SK-N-SH (cell line): ENCODE data around the gene CERS6. TPM values are rescaled to one million over a fixed set of nuclear protein-coding genes. Genes with fewer than 3 reads are reported as not detected.

Source experiments
- CTCF ChIA-PET: fragments of 300-600, 350-600 bp; formaldehyde crosslinking; extraction: SDS; loops from one replicate; lab custom pipeline; 2021; lab: Yijun Ruan, JAX
- POLR2A ChIA-PET: fragments of 350-600 bp; sonication (Branson Sonifier 250); formaldehyde crosslinking; extraction: SDS; loops from one replicate; lab custom pipeline; 2020; ENCODE audit warnings: antibody characterized with exemption, inconsistent platforms; lab: Yijun Ruan, JAX
- DNase-seq: peaks from one replicate; pipeline ENCODE4 v3.0.0; 2012
- H2AFZ ChIP-seq: fragments of 200-600 bp; sonication (generic); 2 replicates; pipeline ENCODE4 v1.8.1; 2016; ENCODE audit warnings: antibody characterized with exemption, mild to moderate bottlenecking, low read depth
- H3F3A ChIP-seq: fragments of 200-600 bp; sonication (generic); replicated peaks from 2 replicates; pipeline ENCODE3; 2016; ENCODE audit warnings: antibody characterized with exemption, mild to moderate bottlenecking; ENCODE audit not compliant: insufficient read depth
- H3K27ac ChIP-seq, 2 experiments: fragments of 200-500 bp in 1 of 2; fragments of 200-600 bp in 1 of 2; sonication (Bioruptor generic) in 1 of 2; sonication (generic), shearing (Covaris generic) in 1 of 2; 2 replicates each; pipeline versions ENCODE4 v1.5.1 to v1.6.1; 2014 to 2016; ENCODE audit warnings: low read depth in 2 of 2, inconsistent platforms in 1 of 2, low read length in 1 of 2, mild to moderate bottlenecking in 1 of 2, mixed read lengths in 1 of 2
- H3K27me3 ChIP-seq: fragments of 200-600 bp; sonication (generic), shearing (Covaris generic); 2 replicates; pipeline ENCODE4 v1.6.1; 2016; ENCODE audit warnings: mixed run types; ENCODE audit not compliant: insufficient read depth
- H3K36me3 ChIP-seq, 2 experiments: fragments of 200-500 bp in 1 of 2; fragments of 200-600 bp in 1 of 2; sonication (Bioruptor generic) in 1 of 2; sonication (generic) in 1 of 2; replicated peaks in 1 of 2; 2 replicates each; pipeline versions ENCODE3 to v1.5.1; 2014 to 2016; ENCODE audit warnings: low read length in 1 of 2, mild to moderate bottlenecking in 1 of 2; ENCODE audit not compliant: insufficient read depth in 2 of 2, control insufficient read depth in 1 of 2
- H3K4me1 ChIP-seq, 2 experiments: fragments of 200-500 bp in 1 of 2; fragments of 200-600 bp in 1 of 2; sonication (Bioruptor generic) in 1 of 2; sonication (generic), shearing (Covaris generic) in 1 of 2; 2 replicates each; pipeline versions ENCODE4 v1.5.1 to v1.6.1; 2014 to 2016; ENCODE audit warnings: low read depth in 1 of 2, low read length in 1 of 2, mixed run types in 1 of 2; ENCODE audit not compliant: insufficient read depth in 2 of 2, control insufficient read depth in 1 of 2
- H3K4me2 ChIP-seq: fragments of 200-600 bp; sonication (generic), shearing (Covaris generic); 2 replicates; pipeline ENCODE4 v1.6.1; 2017; ENCODE audit warnings: mixed run types
- H3K4me3 ChIP-seq, 2 experiments: fragments of 200-500 bp in 1 of 2; fragments of 200-600 bp in 1 of 2; sonication (Bioruptor generic) in 1 of 2; sonication (generic), shearing (Covaris generic) in 1 of 2; 2 replicates each; pipeline versions ENCODE4 v1.5.1 to v1.8.1; 2014 to 2016; ENCODE audit warnings: low read depth in 2 of 2, inconsistent platforms in 1 of 2, low read length in 1 of 2, mild to moderate bottlenecking in 1 of 2, mixed read lengths in 1 of 2, moderate library complexity in 1 of 2
- H3K79me2 ChIP-seq: fragments of 200-600 bp; sonication (generic); 2 replicates; pipeline ENCODE4 v1.8.1; 2017; ENCODE audit warnings: mild to moderate bottlenecking; ENCODE audit not compliant: insufficient read depth
- H3K9ac ChIP-seq: fragments of 200-600 bp; sonication (generic); 2 replicates; pipeline ENCODE4 v1.6.1; 2017; ENCODE audit warnings: mixed run types
- H3K9me2 ChIP-seq: fragments of 200-600 bp; sonication (generic); 2 replicates; pipeline ENCODE4 v1.6.1; 2017; ENCODE audit warnings: mixed run types
- H3K9me3 ChIP-seq: fragments of 200-600 bp; sonication (generic); 2 replicates; pipeline ENCODE4 v1.6.1; 2017; ENCODE audit warnings: mixed run types, mild to moderate bottlenecking, moderate library complexity
- H4K20me1 ChIP-seq: fragments of 200-600 bp; sonication (generic); 2 replicates; pipeline ENCODE4 v1.6.1; 2017; ENCODE audit warnings: mild to moderate bottlenecking, mixed run types; ENCODE audit not compliant: insufficient read depth
- CHD2 ChIP-seq: fragments of 150-350 bp; IDR thresholded peaks from 2 replicates; pipeline ENCODE4 v1.6.1; 2018; ENCODE audit warnings: low read length; ENCODE audit not compliant: partially characterized antibody
- ELF1 ChIP-seq: IDR thresholded peaks from 2 replicates; pipeline ENCODE4 v1.4.0; 2012
- FOSL2 ChIP-seq: IDR thresholded peaks from 2 replicates; pipeline ENCODE4 v1.4.0; 2012; ENCODE audit warnings: low read depth, mild to moderate bottlenecking, moderate library complexity, borderline replicate concordance
- JUND ChIP-seq: IDR thresholded peaks from 2 replicates; pipeline ENCODE4 v1.4.0; 2012
- NFIC ChIP-seq: IDR thresholded peaks from 2 replicates; pipeline ENCODE4 v1.4.0; 2012; ENCODE audit warnings: borderline replicate concordance
- NRF1 ChIP-seq: IDR thresholded peaks from 2 replicates; pipeline ENCODE4 v1.6.1; 2012; ENCODE audit warnings: low read depth, mild to moderate bottlenecking, low read length
- RCOR1 ChIP-seq: fragments of 150-350 bp; IDR thresholded peaks from 2 replicates; pipeline ENCODE4 v1.6.1; 2017; ENCODE audit warnings: antibody characterized with exemption, low read length
- TCF12 ChIP-seq: IDR thresholded peaks from 2 replicates; pipeline ENCODE4 v1.4.0; 2012
- TEAD4 ChIP-seq: IDR thresholded peaks from 2 replicates; pipeline ENCODE4 v1.4.0; 2012; ENCODE audit warnings: mild to moderate bottlenecking, borderline replicate concordance; ENCODE audit not compliant: insufficient read depth
- YY1 ChIP-seq: IDR thresholded peaks from 2 replicates; pipeline ENCODE4 v1.4.0; 2012; ENCODE audit warnings: low read depth, mild to moderate bottlenecking
- WGBS: methylation state at CpG from one replicate; pipeline ENCODE4 v1.1.6; 2017; ENCODE audit warnings: low lambda C conversion rate; 5-methylcytosine and 5-hydroxymethylcytosine counted together
- polyA plus RNA-seq, 3 experiments: library from polyadenylated mRNA; depleted of rRNA; stranded (reverse); fragments of >200 nt; gene quantifications; 2 replicates each; pipeline ENCODE4 v1.2.3, GENCODE V29; 2012
- TF ChIP-seq, protein P1 (sequence below): fragments of 150-350 bp; IDR thresholded peaks from 2 replicates; pipeline ENCODE4 v1.6.1; 2016; ENCODE audit warnings: mild to moderate bottlenecking, low read depth, low read length
- TF ChIP-seq, protein P2 (sequence below): fragments of 150-350 bp; IDR thresholded peaks from 2 replicates; pipeline ENCODE4 v1.6.1; 2017; ENCODE audit warnings: antibody characterized with exemption, low read length, low read depth, borderline replicate concordance
- TF ChIP-seq, protein P3 (sequence below): IDR thresholded peaks from 2 replicates; pipeline ENCODE4; 2012
- TF ChIP-seq, protein P4 (sequence below): IDR thresholded peaks from 2 replicates; pipeline ENCODE4 v1.4.0; 2012; ENCODE audit warnings: low read depth
- TF ChIP-seq, protein P5 (sequence below): IDR thresholded peaks from 2 replicates; pipeline ENCODE4 v1.6.1; 2012; ENCODE audit warnings: mild to moderate bottlenecking, low read depth, low read length, moderate library complexity
- TF ChIP-seq, protein P6 (sequence below): IDR thresholded peaks from 2 replicates; pipeline ENCODE4 v1.4.0; 2012; ENCODE audit warnings: low read depth, borderline replicate concordance

Gene CERS6
- polyA plus RNA-seq, 1 of the 3 experiments (the other 2 are of a cell fraction), result 1.8 TPM

DNA sequence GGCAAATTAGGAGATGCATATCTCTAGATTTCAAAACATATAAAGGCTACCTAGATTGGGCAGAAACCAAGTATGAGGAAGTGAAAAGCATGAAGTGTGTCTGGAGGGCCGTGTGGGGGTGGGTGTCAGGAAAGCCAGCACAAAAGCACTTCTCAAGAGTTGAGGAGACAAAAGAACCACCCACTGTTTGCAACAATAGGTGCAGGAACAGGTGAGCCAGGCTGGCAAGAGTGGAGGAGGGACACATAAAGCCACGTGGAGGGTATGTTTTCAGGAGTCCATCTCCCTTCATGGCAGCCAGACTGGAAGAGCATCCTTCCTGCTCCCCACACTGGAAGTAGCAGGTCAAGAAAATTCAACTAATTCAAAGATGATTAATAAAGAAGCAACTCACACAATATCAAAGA, 96.4 kb downstream of the CERS6 start (continued):
- TF ChIP-seq, protein P1, sequence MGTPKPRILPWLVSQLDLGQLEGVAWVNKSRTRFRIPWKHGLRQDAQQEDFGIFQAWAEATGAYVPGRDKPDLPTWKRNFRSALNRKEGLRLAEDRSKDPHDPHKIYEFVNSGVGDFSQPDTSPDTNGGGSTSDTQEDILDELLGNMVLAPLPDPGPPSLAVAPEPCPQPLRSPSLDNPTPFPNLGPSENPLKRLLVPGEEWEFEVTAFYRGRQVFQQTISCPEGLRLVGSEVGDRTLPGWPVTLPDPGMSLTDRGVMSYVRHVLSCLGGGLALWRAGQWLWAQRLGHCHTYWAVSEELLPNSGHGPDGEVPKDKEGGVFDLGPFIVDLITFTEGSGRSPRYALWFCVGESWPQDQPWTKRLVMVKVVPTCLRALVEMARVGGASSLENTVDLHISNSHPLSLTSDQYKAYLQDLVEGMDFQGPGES, result no peak
- TF ChIP-seq TCF12, result no peak
- TF ChIP-seq JUND, result no peak
- TF ChIP-seq CHD2, result no peak
- TF ChIP-seq, protein P2, sequence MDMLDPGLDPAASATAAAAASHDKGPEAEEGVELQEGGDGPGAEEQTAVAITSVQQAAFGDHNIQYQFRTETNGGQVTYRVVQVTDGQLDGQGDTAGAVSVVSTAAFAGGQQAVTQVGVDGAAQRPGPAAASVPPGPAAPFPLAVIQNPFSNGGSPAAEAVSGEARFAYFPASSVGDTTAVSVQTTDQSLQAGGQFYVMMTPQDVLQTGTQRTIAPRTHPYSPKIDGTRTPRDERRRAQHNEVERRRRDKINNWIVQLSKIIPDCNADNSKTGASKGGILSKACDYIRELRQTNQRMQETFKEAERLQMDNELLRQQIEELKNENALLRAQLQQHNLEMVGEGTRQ, result no peak
- TF ChIP-seq NFIC, result no peak
- TF ChIP-seq, all 33 proteins: peak for 0

DNA sequence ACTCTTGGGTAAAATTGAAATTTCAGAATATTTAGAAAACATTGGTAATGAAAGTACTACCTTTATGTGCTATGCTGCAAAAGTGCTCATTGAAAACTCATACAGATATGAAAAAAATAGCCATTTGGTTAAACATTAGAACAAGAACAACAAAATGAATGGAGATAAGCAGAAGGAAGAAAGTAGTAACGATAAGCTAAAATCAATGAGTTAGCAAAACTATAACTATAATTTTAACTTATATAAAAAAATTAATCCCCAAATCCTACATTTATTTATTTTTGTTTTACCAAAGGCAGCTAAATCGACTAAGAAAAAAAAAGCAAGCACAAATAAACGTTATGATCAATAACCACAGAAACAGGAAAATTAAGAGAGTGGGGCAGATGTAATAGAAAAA, 99.2 kb downstream of the CERS6 start:
- Histone ChIP-seq H3K9me3 (no peaks in the 10 kb centered on the region), H4K20me1 (no peaks in the 10 kb centered on the region), H3F3A (no peaks in the 10 kb centered on the region), H3K27ac (no peak overlapping the region), H3K27me3 (no peaks in the 10 kb centered on the region), H3K4me3 (no peak overlapping the region), H3K36me3 (no peaks in the 10 kb centered on the region), H3K9me2 (no peaks in the 10 kb centered on the region), H3K4me2 (no peak overlapping the region)
- 89% methylated on average over 3 of the region's 3 CpGs for WGBS
- POLR2A ChIA-PET, result no interaction called here
- TF ChIP-seq, protein P3, sequence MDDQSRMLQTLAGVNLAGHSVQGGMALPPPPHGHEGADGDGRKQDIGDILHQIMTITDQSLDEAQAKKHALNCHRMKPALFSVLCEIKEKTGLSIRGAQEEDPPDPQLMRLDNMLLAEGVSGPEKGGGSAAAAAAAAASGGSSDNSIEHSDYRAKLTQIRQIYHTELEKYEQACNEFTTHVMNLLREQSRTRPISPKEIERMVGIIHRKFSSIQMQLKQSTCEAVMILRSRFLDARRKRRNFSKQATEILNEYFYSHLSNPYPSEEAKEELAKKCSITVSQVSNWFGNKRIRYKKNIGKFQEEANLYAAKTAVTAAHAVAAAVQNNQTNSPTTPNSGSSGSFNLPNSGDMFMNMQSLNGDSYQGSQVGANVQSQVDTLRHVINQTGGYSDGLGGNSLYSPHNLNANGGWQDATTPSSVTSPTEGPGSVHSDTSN, result no peak
- TF ChIP-seq, all 33 proteins: peak for 0
- Histone ChIP-seq H3K9ac (no peak overlapping the region), H2AFZ (no peak overlapping the region), H3K4me1 (no peaks in the 10 kb centered on the region), H3K79me2 (no peaks in the 10 kb centered on the region)
- DNase-seq, result no peak
- CTCF ChIA-PET, result interaction anchor here (0.7 kb wide), 1 partner anchor 121 kb away, joined by 3 read pairs; no protein-coding TSS in a partner anchor

DNA sequence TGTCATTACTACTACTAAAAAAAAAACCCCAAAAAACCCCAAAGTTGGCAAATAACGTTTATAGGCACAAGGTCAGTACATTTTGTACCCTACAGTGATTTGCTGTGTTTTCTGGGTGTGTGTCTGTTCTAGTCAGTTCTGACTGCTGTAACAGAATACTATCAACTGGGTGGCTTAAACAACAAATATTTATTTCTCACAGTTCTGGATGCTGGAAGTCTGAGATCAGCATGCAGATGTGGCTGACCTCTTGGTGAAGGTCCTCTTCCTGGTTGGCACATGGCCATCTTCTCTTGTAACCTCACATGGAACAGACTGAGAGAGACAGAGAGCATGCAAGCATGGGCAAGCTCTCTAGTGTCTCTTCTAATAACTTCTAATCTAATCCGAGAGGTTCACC, 103.1 kb downstream of the CERS6 start:
- WGBS, result 92% methylated on average over 2 of the region's 2 CpGs
- Histone ChIP-seq H3K36me3 (peaks cover 0 to 8% of the 10 kb centered on the region in 2 experiments), H2AFZ (no peak overlapping the region), H3K9ac (no peak overlapping the region), H4K20me1 (no peaks in the 10 kb centered on the region), H3F3A (no peaks in the 10 kb centered on the region), H3K4me1 (no peaks in the 10 kb centered on the region), H3K4me2 (no peak overlapping the region), H3K79me2 (no peaks in the 10 kb centered on the region), H3K4me3 (no peak overlapping the region), H3K27me3 (no peaks in the 10 kb centered on the region), H3K27ac (no peak overlapping the region)
- DNase-seq, result no peak
- POLR2A ChIA-PET, result no interaction called here
- CTCF ChIA-PET, result no interaction called here
- no peak for TF ChIP-seq JUND
- no peak for TF ChIP-seq RCOR1
- TF ChIP-seq NRF1, result no peak
- TF ChIP-seq, protein P4, sequence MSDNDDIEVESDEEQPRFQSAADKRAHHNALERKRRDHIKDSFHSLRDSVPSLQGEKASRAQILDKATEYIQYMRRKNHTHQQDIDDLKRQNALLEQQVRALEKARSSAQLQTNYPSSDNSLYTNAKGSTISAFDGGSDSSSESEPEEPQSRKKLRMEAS, result no peak
- TF ChIP-seq, protein P1, result no peak
- TF ChIP-seq, protein P5, sequence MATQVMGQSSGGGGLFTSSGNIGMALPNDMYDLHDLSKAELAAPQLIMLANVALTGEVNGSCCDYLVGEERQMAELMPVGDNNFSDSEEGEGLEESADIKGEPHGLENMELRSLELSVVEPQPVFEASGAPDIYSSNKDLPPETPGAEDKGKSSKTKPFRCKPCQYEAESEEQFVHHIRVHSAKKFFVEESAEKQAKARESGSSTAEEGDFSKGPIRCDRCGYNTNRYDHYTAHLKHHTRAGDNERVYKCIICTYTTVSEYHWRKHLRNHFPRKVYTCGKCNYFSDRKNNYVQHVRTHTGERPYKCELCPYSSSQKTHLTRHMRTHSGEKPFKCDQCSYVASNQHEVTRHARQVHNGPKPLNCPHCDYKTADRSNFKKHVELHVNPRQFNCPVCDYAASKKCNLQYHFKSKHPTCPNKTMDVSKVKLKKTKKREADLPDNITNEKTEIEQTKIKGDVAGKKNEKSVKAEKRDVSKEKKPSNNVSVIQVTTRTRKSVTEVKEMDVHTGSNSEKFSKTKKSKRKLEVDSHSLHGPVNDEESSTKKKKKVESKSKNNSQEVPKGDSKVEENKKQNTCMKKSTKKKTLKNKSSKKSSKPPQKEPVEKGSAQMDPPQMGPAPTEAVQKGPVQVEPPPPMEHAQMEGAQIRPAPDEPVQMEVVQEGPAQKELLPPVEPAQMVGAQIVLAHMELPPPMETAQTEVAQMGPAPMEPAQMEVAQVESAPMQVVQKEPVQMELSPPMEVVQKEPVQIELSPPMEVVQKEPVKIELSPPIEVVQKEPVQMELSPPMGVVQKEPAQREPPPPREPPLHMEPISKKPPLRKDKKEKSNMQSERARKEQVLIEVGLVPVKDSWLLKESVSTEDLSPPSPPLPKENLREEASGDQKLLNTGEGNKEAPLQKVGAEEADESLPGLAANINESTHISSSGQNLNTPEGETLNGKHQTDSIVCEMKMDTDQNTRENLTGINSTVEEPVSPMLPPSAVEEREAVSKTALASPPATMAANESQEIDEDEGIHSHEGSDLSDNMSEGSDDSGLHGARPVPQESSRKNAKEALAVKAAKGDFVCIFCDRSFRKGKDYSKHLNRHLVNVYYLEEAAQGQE, result no peak
- TF ChIP-seq YY1, result no peak
- no peak for TF ChIP-seq ELF1
- no peak for TF ChIP-seq TEAD4
- TF ChIP-seq FOSL2, result no peak
- TF ChIP-seq, protein P6, sequence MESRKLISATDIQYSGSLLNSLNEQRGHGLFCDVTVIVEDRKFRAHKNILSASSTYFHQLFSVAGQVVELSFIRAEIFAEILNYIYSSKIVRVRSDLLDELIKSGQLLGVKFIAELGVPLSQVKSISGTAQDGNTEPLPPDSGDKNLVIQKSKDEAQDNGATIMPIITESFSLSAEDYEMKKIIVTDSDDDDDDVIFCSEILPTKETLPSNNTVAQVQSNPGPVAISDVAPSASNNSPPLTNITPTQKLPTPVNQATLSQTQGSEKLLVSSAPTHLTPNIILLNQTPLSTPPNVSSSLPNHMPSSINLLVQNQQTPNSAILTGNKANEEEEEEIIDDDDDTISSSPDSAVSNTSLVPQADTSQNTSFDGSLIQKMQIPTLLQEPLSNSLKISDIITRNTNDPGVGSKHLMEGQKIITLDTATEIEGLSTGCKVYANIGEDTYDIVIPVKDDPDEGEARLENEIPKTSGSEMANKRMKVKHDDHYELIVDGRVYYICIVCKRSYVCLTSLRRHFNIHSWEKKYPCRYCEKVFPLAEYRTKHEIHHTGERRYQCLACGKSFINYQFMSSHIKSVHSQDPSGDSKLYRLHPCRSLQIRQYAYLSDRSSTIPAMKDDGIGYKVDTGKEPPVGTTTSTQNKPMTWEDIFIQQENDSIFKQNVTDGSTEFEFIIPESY, result no peak
- TF ChIP-seq, all 33 proteins: peak for 0
- no peaks in the 10 kb centered on the region for H3K9me3 ChIP-seq
- H3K9me2 ChIP-seq, result no peaks in the 10 kb centered on the region
